ENCODE measurements around the gene ZNF81.

The ZNF81 gene

GRCh38 chrX:47864300-47864699 is 27.6 kb downstream of the ZNF81 start:
- no peak overlapping the region for H3K4me3 ChIP-seq (ENCODE audit: low read depth, low read length)
- in situ Hi-C loops (cut with HindIII; ENCODE audit: low sequenced_read_pairs): no loop called here
- DNase-seq (ENCODE audit: low read depth, low spot score): no peak
- TF ChIP-seq, protein P1, sequence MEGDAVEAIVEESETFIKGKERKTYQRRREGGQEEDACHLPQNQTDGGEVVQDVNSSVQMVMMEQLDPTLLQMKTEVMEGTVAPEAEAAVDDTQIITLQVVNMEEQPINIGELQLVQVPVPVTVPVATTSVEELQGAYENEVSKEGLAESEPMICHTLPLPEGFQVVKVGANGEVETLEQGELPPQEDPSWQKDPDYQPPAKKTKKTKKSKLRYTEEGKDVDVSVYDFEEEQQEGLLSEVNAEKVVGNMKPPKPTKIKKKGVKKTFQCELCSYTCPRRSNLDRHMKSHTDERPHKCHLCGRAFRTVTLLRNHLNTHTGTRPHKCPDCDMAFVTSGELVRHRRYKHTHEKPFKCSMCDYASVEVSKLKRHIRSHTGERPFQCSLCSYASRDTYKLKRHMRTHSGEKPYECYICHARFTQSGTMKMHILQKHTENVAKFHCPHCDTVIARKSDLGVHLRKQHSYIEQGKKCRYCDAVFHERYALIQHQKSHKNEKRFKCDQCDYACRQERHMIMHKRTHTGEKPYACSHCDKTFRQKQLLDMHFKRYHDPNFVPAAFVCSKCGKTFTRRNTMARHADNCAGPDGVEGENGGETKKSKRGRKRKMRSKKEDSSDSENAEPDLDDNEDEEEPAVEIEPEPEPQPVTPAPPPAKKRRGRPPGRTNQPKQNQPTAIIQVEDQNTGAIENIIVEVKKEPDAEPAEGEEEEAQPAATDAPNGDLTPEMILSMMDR (IDR thresholded peaks at IDR 0.05; ENCODE audit: low read depth, low read length): no peak

DNA sequence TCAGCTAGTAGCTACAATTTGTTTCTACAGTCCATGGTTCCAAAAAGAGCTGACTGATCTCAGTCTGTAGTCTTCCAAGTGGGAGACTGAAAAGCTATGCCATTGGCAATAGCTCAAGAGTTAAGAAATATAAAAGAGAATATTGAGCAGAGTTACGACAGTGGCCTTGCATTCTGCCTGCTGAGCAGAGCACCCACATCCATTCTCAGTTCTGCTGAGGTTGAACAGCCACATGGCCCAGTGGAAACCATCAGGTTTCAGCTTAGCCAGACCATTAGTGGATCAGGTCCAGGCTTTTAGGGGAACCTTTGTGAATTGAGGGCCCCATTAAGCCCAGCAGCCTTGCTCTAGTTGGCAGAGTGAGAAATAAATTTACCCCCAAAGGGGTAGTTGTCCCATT is 28.1 kb downstream of the ZNF81 start:
- no peak for DNase-seq (ENCODE audit: low read depth, low spot score)
- no peak overlapping the region for H3K4me3 ChIP-seq (ENCODE audit: low read depth, low read length)
- TF ChIP-seq, protein P1 (IDR thresholded peaks at IDR 0.05; ENCODE audit: low read depth, low read length): no peak
- in situ Hi-C loops (cut with HindIII; ENCODE audit: low sequenced_read_pairs): no loop called here

- DNase-seq (ENCODE audit: low read depth, low spot score): no peak
Observed at GRCh38 chrX:47873123-47873522, 36.4 kb downstream of the ZNF81 start.

GRCh38 chrX:47877327-47877726 is 40.6 kb downstream of the ZNF81 start:
- in situ Hi-C loops (cut with HindIII; ENCODE audit: low sequenced_read_pairs): no loop called here
- TF ChIP-seq, protein P1 (IDR thresholded peaks at IDR 0.05; ENCODE audit: low read depth, low read length): no peak
- no peak for DNase-seq (ENCODE audit: low read depth, low spot score)
- no peak overlapping the region for H3K4me3 ChIP-seq (ENCODE audit: low read depth, low read length)

More at GRCh38 chrX:47873123-47873522, 36.4 kb downstream of the ZNF81 start:
- in situ Hi-C loops (cut with HindIII; ENCODE audit: low sequenced_read_pairs): no loop called here
- TF ChIP-seq, protein P1 (IDR thresholded peaks at IDR 0.05; ENCODE audit: low read depth, low read length): no peak
- no peak overlapping the region for H3K4me3 ChIP-seq (ENCODE audit: low read depth, low read length)

GRCh38 chrX:47878198-47878597 is 41.5 kb downstream of the ZNF81 start:
- no peak for DNase-seq (ENCODE audit: low read depth, low spot score)
- in situ Hi-C loops (cut with HindIII; ENCODE audit: low sequenced_read_pairs): no loop called here
- TF ChIP-seq, protein P1 (IDR thresholded peaks at IDR 0.05; ENCODE audit: low read depth, low read length): no peak
- no peak overlapping the region for H3K4me3 ChIP-seq (ENCODE audit: low read depth, low read length)

- no peak for DNase-seq (ENCODE audit: low read depth, low spot score)
- TF ChIP-seq, protein P1 (IDR thresholded peaks at IDR 0.05; ENCODE audit: low read depth, low read length): no peak
- H3K4me3 ChIP-seq (ENCODE audit: low read depth, low read length): no peak overlapping the region
- in situ Hi-C loops (cut with HindIII; ENCODE audit: low sequenced_read_pairs): no loop called here
Observed at GRCh38 chrX:47879463-47879862, 42.8 kb downstream of the ZNF81 start.

- TF ChIP-seq, protein P1 (IDR thresholded peaks at IDR 0.05; ENCODE audit: low read depth, low read length): no peak
- in situ Hi-C loops (cut with HindIII; ENCODE audit: low sequenced_read_pairs): no loop called here
- DNase-seq (ENCODE audit: low read depth, low spot score): no peak
- no peak overlapping the region for H3K4me3 ChIP-seq (ENCODE audit: low read depth, low read length)
Observed at GRCh38 chrX:47880927-47881326, 44.2 kb downstream of the ZNF81 start.

Measured in astrocyte of the spinal cord (primary cell).